ENCODE data around the gene SF3B4.
"Not testable (repeated sequence)": the region's sequence is repeated elsewhere in the genome, so short reads cannot be mapped to it uniquely, and the experiment has no call there.

The SF3B4 gene

GRCh38 chr1:149887456-149888246 is 40.0 kb downstream of the SF3B4 start:
- DNase-seq, result peak; percentile 100

- not testable (repeated sequence) for DNase-seq
Observed at GRCh38 chr1:149887196-149887455, 40.5 kb downstream of the SF3B4 start.

- peak; percentile 100 for DNase-seq
Observed at GRCh38 chr1:149886396-149887195, 41.0 kb downstream of the SF3B4 start.

- not testable (repeated sequence) for DNase-seq
Observed at GRCh38 chr1:149886121-149886395, 41.5 kb downstream of the SF3B4 start.

- peak; percentile 95 for DNase-seq
Observed at GRCh38 chr1:149885339-149886120, 42.1 kb downstream of the SF3B4 start.

- peak; percentile 71 for DNase-seq
Observed at GRCh38 chr1:149884433-149885338, 42.9 kb downstream of the SF3B4 start.

GRCh38 chr1:149883598-149884247 is 43.9 kb downstream of the SF3B4 start:
- DNase-seq, result no peak

GRCh38 chr1:149881876-149882275 is 45.7 kb downstream of the SF3B4 start:
- DNase-seq, result no peak

- DNase-seq, result no peak
Observed at GRCh38 chr1:149879556-149879955, 48.0 kb downstream of the SF3B4 start.

GRCh38 chr1:149877211-149877946 is 50.2 kb downstream of the SF3B4 start:
- DNase-seq, result no peak

Data from NCI-H1092 treated with DMSO at 0.1 percent for 48 hours (cell line).